Measurements from ENCODE around the gene NBEA. TPM values are rescaled to one million over a fixed set of nuclear protein-coding genes. Genes with fewer than 3 reads are reported as not detected.
A peak's percentile ranks its signal among the peaks of the same experiment; 100 is the strongest.

NBEA gene
- total RNA-seq, 1 experiment from 2014 or later: 1.9 TPM

GRCh38 chr13:35502456-35502855 lies 560.4 kb downstream of the NBEA start:
- no peak for DNase-seq (ENCODE audit: low read depth)

- peak; percentile 81 for DNase-seq (ENCODE audit: low read depth)
Measured at GRCh38 chr13:35512271-35512920, 570.3 kb downstream of the NBEA start.

GRCh38 chr13:35514061-35514477 lies 572.0 kb downstream of the NBEA start:
- DNase-seq (ENCODE audit: low read depth): no peak

- no peak for DNase-seq (ENCODE audit: low read depth)
Measured at GRCh38 chr13:35514801-35515502, 572.9 kb downstream of the NBEA start.

- DNase-seq (ENCODE audit: low read depth): peak; percentile 4
Measured at GRCh38 chr13:35518337-35518946, 576.4 kb downstream of the NBEA start.

- no peak for DNase-seq (ENCODE audit: low read depth)
Measured at GRCh38 chr13:35524171-35524570, 582.1 kb downstream of the NBEA start.

GRCh38 chr13:35526577-35526976 lies 584.5 kb downstream of the NBEA start:
- no peak for DNase-seq (ENCODE audit: low read depth)

- no peak for DNase-seq (ENCODE audit: low read depth)
Measured at GRCh38 chr13:35527451-35527850, 585.4 kb downstream of the NBEA start.

- no peak for DNase-seq (ENCODE audit: low read depth)
Measured at GRCh38 chr13:35530147-35530546, 588.1 kb downstream of the NBEA start.

GRCh38 chr13:35530581-35530980 lies 588.5 kb downstream of the NBEA start:
- no peak for DNase-seq (ENCODE audit: low read depth)

GRCh38 chr13:35531526-35531925 lies 589.5 kb downstream of the NBEA start:
- no peak for DNase-seq (ENCODE audit: low read depth)

- DNase-seq (ENCODE audit: low read depth): no peak
Measured at GRCh38 chr13:35534343-35534742, 592.3 kb downstream of the NBEA start.

GRCh38 chr13:35548790-35549189 lies 606.7 kb downstream of the NBEA start:
- no peak for DNase-seq (ENCODE audit: low read depth)

- DNase-seq (ENCODE audit: low read depth): peak; percentile 49
Measured at GRCh38 chr13:35549481-35549880, 607.4 kb downstream of the NBEA start.

GRCh38 chr13:35552172-35552844 lies 610.2 kb downstream of the NBEA start:
- DNase-seq (ENCODE audit: low read depth): no peak

- no peak for DNase-seq (ENCODE audit: low read depth)
Measured at GRCh38 chr13:35554972-35555623, 613.0 kb downstream of the NBEA start.

GRCh38 chr13:35557475-35557874 lies 615.4 kb downstream of the NBEA start:
- no peak for DNase-seq (ENCODE audit: low read depth)

- DNase-seq (ENCODE audit: low read depth): no peak
Measured at GRCh38 chr13:35561540-35561939, 619.5 kb downstream of the NBEA start.

- DNase-seq (ENCODE audit: low read depth): no peak
Measured at GRCh38 chr13:35565273-35565672, 623.2 kb downstream of the NBEA start.

GRCh38 chr13:35566340-35566739 lies 624.3 kb downstream of the NBEA start:
- no peak for DNase-seq (ENCODE audit: low read depth)

- DNase-seq (ENCODE audit: low read depth): no peak
Measured at GRCh38 chr13:35567406-35567980, 625.4 kb downstream of the NBEA start.

GRCh38 chr13:35573639-35574038 lies 631.6 kb downstream of the NBEA start:
- no peak for DNase-seq (ENCODE audit: low read depth)

Measured in Daoy (cell line).